Epithelial cell of proximal tubule (primary cell): ENCODE data around the gene CGAS. TPM values are rescaled to one million over a fixed set of nuclear protein-coding genes. Genes with fewer than 3 reads are reported as not detected.
"Not testable (repeated sequence)": the region's sequence is repeated elsewhere in the genome, so short reads cannot be mapped to it uniquely, and the experiment has no call there.

Experiments used
- DNase-seq: peaks from one replicate; pipeline ENCODE4 v3.0.0-alpha.2; 2011; ENCODE audit warnings: low read depth
- H3K4me3 ChIP-seq: 2 replicates; pipeline ENCODE4 v1.5.1; 2011; ENCODE audit warnings: low read depth, mild to moderate bottlenecking, low read length
- total RNA-seq: library from RNA; depleted of rRNA; stranded (reverse); fragments of >200 nt; gene quantifications from 2 replicates; pipeline ENCODE4 v1.2.3, GENCODE V29; 2015
- TF ChIP-seq, protein P1 (sequence below): conservative IDR thresholded peaks from 2 replicates; pipeline ENCODE4 v1.5.1; 2012; ENCODE audit warnings: low read depth, mild to moderate bottlenecking, low read length

Gene CGAS
- total RNA-seq, 1 donor from 2014 or later: 9.1 TPM

DNA sequence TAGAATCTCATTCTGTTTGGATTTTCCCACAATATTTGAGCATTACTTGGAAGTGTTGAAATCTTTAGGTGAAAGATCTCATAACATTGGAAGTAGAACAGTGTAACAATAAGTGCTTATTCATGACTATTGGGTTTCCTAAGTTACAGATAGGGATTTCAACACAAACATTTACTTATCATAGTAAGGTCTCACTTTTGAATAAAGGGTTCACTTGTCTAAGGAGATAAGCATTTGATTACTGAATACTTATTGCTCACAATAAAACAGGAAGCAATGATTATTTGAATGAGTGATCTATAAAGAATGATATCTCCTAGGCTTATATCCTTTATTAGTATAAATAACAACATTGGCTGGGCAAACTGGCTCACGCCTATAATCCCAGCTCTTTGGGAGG lies 42.7 kb downstream of the CGAS start:
- no peak overlapping the region for H3K4me3 ChIP-seq
- TF ChIP-seq, protein P1, sequence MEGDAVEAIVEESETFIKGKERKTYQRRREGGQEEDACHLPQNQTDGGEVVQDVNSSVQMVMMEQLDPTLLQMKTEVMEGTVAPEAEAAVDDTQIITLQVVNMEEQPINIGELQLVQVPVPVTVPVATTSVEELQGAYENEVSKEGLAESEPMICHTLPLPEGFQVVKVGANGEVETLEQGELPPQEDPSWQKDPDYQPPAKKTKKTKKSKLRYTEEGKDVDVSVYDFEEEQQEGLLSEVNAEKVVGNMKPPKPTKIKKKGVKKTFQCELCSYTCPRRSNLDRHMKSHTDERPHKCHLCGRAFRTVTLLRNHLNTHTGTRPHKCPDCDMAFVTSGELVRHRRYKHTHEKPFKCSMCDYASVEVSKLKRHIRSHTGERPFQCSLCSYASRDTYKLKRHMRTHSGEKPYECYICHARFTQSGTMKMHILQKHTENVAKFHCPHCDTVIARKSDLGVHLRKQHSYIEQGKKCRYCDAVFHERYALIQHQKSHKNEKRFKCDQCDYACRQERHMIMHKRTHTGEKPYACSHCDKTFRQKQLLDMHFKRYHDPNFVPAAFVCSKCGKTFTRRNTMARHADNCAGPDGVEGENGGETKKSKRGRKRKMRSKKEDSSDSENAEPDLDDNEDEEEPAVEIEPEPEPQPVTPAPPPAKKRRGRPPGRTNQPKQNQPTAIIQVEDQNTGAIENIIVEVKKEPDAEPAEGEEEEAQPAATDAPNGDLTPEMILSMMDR: no peak
- DNase-seq: no peak

DNA sequence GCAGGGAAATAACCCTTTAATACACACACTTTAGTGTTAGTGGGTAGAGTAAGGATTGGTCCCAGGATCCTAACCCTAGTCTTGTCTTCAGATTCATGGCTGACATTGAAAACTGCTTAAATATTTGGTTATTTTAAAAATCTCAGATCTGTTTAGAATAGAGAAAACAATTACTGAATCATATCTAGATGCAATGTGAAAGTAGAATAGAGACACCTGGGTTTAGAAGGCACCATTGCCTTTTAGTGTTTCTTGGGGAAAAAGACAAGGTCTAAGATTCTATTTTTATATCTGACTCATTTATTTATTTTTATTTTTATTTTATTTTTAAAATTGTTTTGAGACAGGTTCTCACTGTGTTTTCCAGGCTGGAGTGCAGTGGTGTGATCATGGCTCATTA lies 51.4 kb downstream of the CGAS start:
- H3K4me3 ChIP-seq: no peak overlapping the region
- DNase-seq: no peak
- TF ChIP-seq, protein P1: no peak

- no peak overlapping the region for H3K4me3 ChIP-seq
- no peak for DNase-seq
Observed at GRCh38 chr6:73395875-73396274, 56.2 kb downstream of the CGAS start.

DNA sequence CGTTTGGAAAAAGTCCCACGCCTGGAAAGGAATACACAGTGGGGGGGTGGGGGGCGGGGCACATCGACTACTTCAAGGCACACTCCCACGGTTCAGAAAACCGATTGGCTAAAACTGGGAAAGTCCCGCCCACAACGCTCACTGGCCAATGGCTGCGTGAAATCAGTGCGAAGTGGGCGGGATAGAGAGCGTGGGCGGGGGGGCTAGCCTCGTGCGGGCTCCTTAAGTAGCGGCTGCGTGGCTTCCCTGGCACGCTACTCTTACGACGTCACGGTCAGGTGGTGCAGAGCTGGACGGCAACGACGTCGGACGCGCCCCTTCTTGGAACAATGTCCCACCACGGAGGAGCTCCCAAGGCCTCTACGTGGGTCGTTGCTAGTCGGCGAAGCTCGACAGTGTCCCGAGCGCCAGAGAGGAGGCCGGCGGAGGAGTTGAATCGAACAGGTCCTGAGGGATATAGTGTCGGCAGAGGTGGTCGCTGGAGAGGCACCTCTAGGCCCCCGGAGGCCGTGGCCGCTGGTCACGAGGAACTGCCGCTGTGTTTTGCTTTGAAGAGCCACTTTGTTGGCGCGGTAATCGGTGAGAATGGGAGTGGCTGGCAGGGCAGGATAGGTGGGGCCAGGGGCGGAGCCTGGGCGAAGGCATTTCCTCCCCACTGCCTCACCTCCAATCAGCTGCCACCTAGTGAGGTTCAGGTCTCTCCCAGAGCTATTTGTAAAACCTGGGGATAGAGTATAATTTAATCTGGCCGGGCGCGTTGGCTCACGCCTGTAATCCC lies 57.3 kb downstream of the CGAS start, which contains the start of gene DDX43:
TSS of gene DDX43 (plus strand) at position 252 of the 778 bp plus-strand sequence. CDS start at position 330, 78 bp downstream.
- TF ChIP-seq, protein P1: no peak
- no peak for DNase-seq
- peak within 1 kb of the TSS; percentile 32 for H3K4me3 ChIP-seq

More at GRCh38 chr6:73395875-73396274, 56.2 kb downstream of the CGAS start:
- TF ChIP-seq, protein P1: no peak

- TF ChIP-seq, protein P1: no peak
- DNase-seq: no peak
- no peak overlapping the region for H3K4me3 ChIP-seq
Observed at GRCh38 chr6:73393278-73393677, 58.8 kb downstream of the CGAS start.

GRCh38 chr6:73392188-73392587 lies 59.9 kb downstream of the CGAS start:
- not testable (repeated sequence) for H3K4me3 ChIP-seq, DNase-seq

DNA sequence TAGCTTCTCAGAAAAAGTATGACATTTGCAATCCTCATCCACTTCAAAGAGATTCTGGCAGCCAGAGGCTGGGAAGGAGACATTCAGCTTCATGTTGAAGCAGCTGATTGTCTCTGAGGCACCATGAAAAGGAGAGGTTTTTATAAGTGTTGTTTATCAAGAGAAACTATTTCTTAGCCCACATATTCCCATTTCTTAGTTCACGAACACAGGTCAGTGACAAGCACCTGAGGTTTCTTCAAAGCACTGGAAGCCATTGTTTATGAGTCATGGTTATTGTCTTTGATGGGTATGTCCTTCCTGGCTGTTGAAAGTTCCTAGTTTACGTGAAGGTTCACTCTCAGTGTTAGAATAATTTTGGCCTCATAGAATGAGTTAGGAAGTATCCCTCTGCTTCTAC lies 60.4 kb downstream of the CGAS start:
- no peak for DNase-seq
- TF ChIP-seq, protein P1: no peak
- H3K4me3 ChIP-seq: no peak overlapping the region
